Suprapubic skin (tissue), 4 donors: ENCODE results near the gene NRGN. TPM values are rescaled to one million over a fixed set of nuclear protein-coding genes. Genes with fewer than 3 reads are reported as not detected.
A peak's percentile ranks its signal among the peaks of the same experiment; 100 is the strongest.

ENCODE experiments used
- DNase-seq, 2 donors: peaks; one replicate each; pipeline ENCODE4 v3.0.0-alpha.2; 2019; ENCODE audit warnings: low spot score in 2 of 2
- H3K27ac ChIP-seq: fragments of 200-600 bp; sonication (generic); one replicate; pipeline ENCODE4 v1.5.1; 2019
- H3K27me3 ChIP-seq: fragments of 200-600 bp; sonication (generic); one replicate; pipeline ENCODE4 v1.5.1; 2019
- H3K36me3 ChIP-seq: fragments of 200-600 bp; sonication (generic); one replicate; pipeline ENCODE4 v1.5.1; 2019
- H3K4me1 ChIP-seq: fragments of 200-600 bp; sonication (generic); one replicate; pipeline ENCODE4 v1.5.1; 2019
- H3K4me3 ChIP-seq: fragments of 200-600 bp; sonication (generic); one replicate; pipeline ENCODE4 v1.5.1; 2019; ENCODE audit warnings: mild to moderate bottlenecking
- H3K9me3 ChIP-seq: fragments of 200-600 bp; sonication (generic); one replicate; pipeline ENCODE4 v1.5.1; 2019
- CTCF ChIP-seq, 2 donors: fragments of 200-600 bp in 1 of 2; fragments of 450-650 bp in 1 of 2; sonication (generic) in 1 of 2; IDR thresholded peaks; one replicate each; pipeline ENCODE4 v1.5.1; 2016 to 2019; ENCODE audit warnings: antibody characterized with exemption in 2 of 2, mild to moderate bottlenecking in 1 of 2, moderate library complexity in 1 of 2
- EP300 ChIP-seq: sonication (generic); formaldehyde crosslinking; IDR thresholded peaks from one replicate; pipeline ENCODE4 v1.6.1; 2017; ENCODE audit warnings: antibody characterized with exemption
- POLR2A ChIP-seq, 2 donors: fragments of 450-650 bp; IDR thresholded peaks; one replicate each; pipeline ENCODE4 v1.6.1; 2017; ENCODE audit warnings: antibody characterized with exemption in 2 of 2, mild to moderate bottlenecking in 2 of 2, moderate library complexity in 2 of 2
- POLR2AphosphoS5 ChIP-seq, 3 donors: sonication (generic); formaldehyde crosslinking; IDR thresholded peaks; one replicate each; pipeline ENCODE4 v1.6.1; 2017; ENCODE audit warnings: antibody characterized with exemption in 3 of 3
- WGBS: methylation state at CpG from one replicate; pipeline ENCODE4 v1.1.5; 2018; 5-methylcytosine and 5-hydroxymethylcytosine counted together
- total RNA-seq, 4 donors: library from RNA; depleted of rRNA; stranded (reverse); fragments of >200 nt; gene quantifications; one replicate each; pipeline ENCODE4 v1.1.0, GENCODE V29; 2016

NRGN gene
- total RNA-seq, 4 donors from 2014 or later = 0.65 to 1.3 TPM; not detected in 2

- 47% methylated on average over 10 of the region's 12 CpGs for WGBS
- H3K36me3 ChIP-seq = no peaks in the 10 kb centered on the region
- H3K27ac ChIP-seq = no peak overlapping the region
- peaks cover 81% of the 10 kb centered on the region for H3K27me3 ChIP-seq
- DNase-seq = peak in 1 of 2 donors; percentile 70
- H3K9me3 ChIP-seq = no peaks in the 10 kb centered on the region
- H3K4me1 ChIP-seq = peaks cover 35% of the 10 kb centered on the region
- TF ChIP-seq POLR2AphosphoS5 (IDR thresholded peaks at IDR 0.05) (no peak), CTCF (IDR thresholded peaks at IDR 0.05) (no peak), EP300 (no peak), POLR2A (IDR thresholded peaks at IDR 0.05) (no peak)
- no peak overlapping the region for H3K4me3 ChIP-seq
Observed at GRCh38 chr11:124748481-124749343, 9.0 kb downstream of the NRGN start.

GRCh38 chr11:124749912-124750311, 10.2 kb downstream of the NRGN start:
- TF ChIP-seq POLR2AphosphoS5 (IDR thresholded peaks at IDR 0.05) (no peak), EP300 (no peak), POLR2A (IDR thresholded peaks at IDR 0.05) (no peak), CTCF (IDR thresholded peaks at IDR 0.05) (no peak)
- DNase-seq = no peak
- no peak overlapping the region for H3K4me3 ChIP-seq
- peaks cover 69% of the 10 kb centered on the region for H3K27me3 ChIP-seq
- no peaks in the 10 kb centered on the region for H3K36me3 ChIP-seq
- no peaks in the 10 kb centered on the region for H3K9me3 ChIP-seq
- H3K27ac ChIP-seq = no peak overlapping the region
- peaks cover 35% of the 10 kb centered on the region for H3K4me1 ChIP-seq
- WGBS = 58% methylated on average over 1 of the region's 1 CpG

- H3K27me3 ChIP-seq = peaks cover 61% of the 10 kb centered on the region
- WGBS = 61% methylated on average over 11 of the region's 11 CpGs
- H3K27ac ChIP-seq = no peak overlapping the region
- no peaks in the 10 kb centered on the region for H3K9me3 ChIP-seq
- no peak overlapping the region for H3K4me3 ChIP-seq
- DNase-seq = peak in 1 of 2 donors; percentile 71
- TF ChIP-seq CTCF (IDR thresholded peaks at IDR 0.05) (no peak), POLR2AphosphoS5 (IDR thresholded peaks at IDR 0.05) (no peak), POLR2A (IDR thresholded peaks at IDR 0.05) (no peak), EP300 (no peak)
- H3K36me3 ChIP-seq = no peaks in the 10 kb centered on the region
- H3K4me1 ChIP-seq = peaks cover 22% of the 10 kb centered on the region
Observed at GRCh38 chr11:124751391-124751740, 11.6 kb downstream of the NRGN start.

GRCh38 chr11:124751741-124752470, 12.2 kb downstream of the NRGN start, which contains the start of gene VSIG2:
Gene VSIG2, minus strand, starts transcription at chr11:124752255. Its CDS starts 118 bp downstream, at chr11:124752137.
- Histone ChIP-seq H3K27ac (no peak within 1 kb of the TSS), H3K9me3 (no peaks in the 10 kb centered on the region), H3K4me3 (peak within 1 kb of the TSS; percentile 8), H3K4me1 (peaks cover 17% of the 10 kb centered on the region), H3K27me3 (peaks cover 61% of the 10 kb centered on the region), H3K36me3 (no peaks in the 10 kb centered on the region)
- WGBS = 23% methylated on average over 5 of the region's 42 CpGs
- no peak for DNase-seq
- TF ChIP-seq POLR2A (IDR thresholded peaks at IDR 0.05) (no peak), EP300 (no peak), CTCF (IDR thresholded peaks at IDR 0.05) (no peak), POLR2AphosphoS5 (IDR thresholded peaks at IDR 0.05) (no peak)
